Upper lobe of left lung (tissue), 6 donors: ENCODE measurements around the gene MSANTD3. TPM values are rescaled to one million over a fixed set of nuclear protein-coding genes. Genes with fewer than 3 reads are reported as not detected.
A peak's percentile ranks its signal among the peaks of the same experiment; 100 is the strongest.
"Not testable (repeated sequence)": the region's sequence is repeated elsewhere in the genome, so short reads cannot be mapped to it uniquely, and the experiment has no call there.

Experiments
- ATAC-seq, 2 donors: fragments of 200-7000 bp; cut with Tn5 transposase; one replicate each; pipeline ENCODE4 v1.9.1; 2022; ENCODE audit warnings: mild to moderate bottlenecking in 2 of 2, moderate library complexity in 2 of 2; ENCODE audit not compliant: low FRiP score in 2 of 2
- DNase-seq, 2 donors: peaks; one replicate each; pipeline ENCODE4 v3.0.0-alpha.2; 2019 to 2020
- H3K27ac ChIP-seq, 4 donors: fragments of 200-600 bp; sonication (generic); one replicate each; pipeline ENCODE4 v1.5.1; 2016 to 2019
- H3K27me3 ChIP-seq, 4 donors: fragments of 200-600 bp; sonication (generic); one replicate each; pipeline ENCODE4 v1.5.1; 2017 to 2019
- H3K36me3 ChIP-seq, 4 donors: fragments of 200-600 bp; sonication (generic); one replicate each; pipeline ENCODE4 v1.5.1; 2016 to 2019
- H3K4me1 ChIP-seq, 4 donors: fragments of 200-600 bp; sonication (generic); one replicate each; pipeline ENCODE4 v1.5.1; 2018 to 2019
- H3K4me3 ChIP-seq, 4 donors: fragments of 200-600 bp; sonication (generic); one replicate each; pipeline ENCODE4 v1.5.1; 2017 to 2019; ENCODE audit warnings: mild to moderate bottlenecking in 2 of 4, moderate library complexity in 1 of 4
- H3K9me3 ChIP-seq, 4 donors: fragments of 200-600 bp; sonication (generic); one replicate each; pipeline ENCODE4 v1.5.1; 2018 to 2019
- EP300 ChIP-seq, 4 donors: sonication (generic); formaldehyde crosslinking; IDR thresholded peaks; one replicate each; pipeline ENCODE4 v1.5.1; 2017; ENCODE audit warnings: antibody characterized with exemption in 4 of 4, control low read depth in 2 of 4
- POLR2A ChIP-seq, 4 donors: fragments of 450-650 bp; IDR thresholded peaks; one replicate each; pipeline ENCODE4 v1.5.1; 2016 to 2017; ENCODE audit warnings: antibody characterized with exemption in 4 of 4, mild to moderate bottlenecking in 2 of 4
- POLR2AphosphoS5 ChIP-seq, 2 donors: sonication (generic); formaldehyde crosslinking; IDR thresholded peaks; one replicate each; pipeline ENCODE4 v1.5.1; 2017; ENCODE audit warnings: antibody characterized with exemption in 2 of 2
- WGBS, 2 donors: methylation state at CpG; one replicate each; pipeline ENCODE4 v1.1.5; 2017 to 2018; 5-methylcytosine and 5-hydroxymethylcytosine counted together
- total RNA-seq, 6 donors: library from RNA; depleted of rRNA in 4 of 6; stranded (reverse); fragments of >200 nt in 4 of 6; gene quantifications; one replicate each; pipeline versions ENCODE4 v1.1.0 to v1.2.1, GENCODE V29; 2016 to 2021
- TF ChIP-seq, protein P1 (sequence below), 6 experiments: fragments of 450-650 bp in 4 of 6; fragments of 200-600 bp in 2 of 6; sonication (generic) in 2 of 6; IDR thresholded peaks; one replicate each; pipeline ENCODE4 v1.5.1; 2016 to 2019; ENCODE audit warnings: antibody characterized with exemption in 6 of 6
- donor health status: DM: no; HTN: no; CAD: no; lungs with moderate emphysema.
- donor health status: DM: no; HTN: yes; CAD: no; lungs with severe emphysema.

The MSANTD3 gene
- total RNA-seq, 6 donors from 2014 or later: 13.6 to 28.3 (median 23.0) TPM

DNA sequence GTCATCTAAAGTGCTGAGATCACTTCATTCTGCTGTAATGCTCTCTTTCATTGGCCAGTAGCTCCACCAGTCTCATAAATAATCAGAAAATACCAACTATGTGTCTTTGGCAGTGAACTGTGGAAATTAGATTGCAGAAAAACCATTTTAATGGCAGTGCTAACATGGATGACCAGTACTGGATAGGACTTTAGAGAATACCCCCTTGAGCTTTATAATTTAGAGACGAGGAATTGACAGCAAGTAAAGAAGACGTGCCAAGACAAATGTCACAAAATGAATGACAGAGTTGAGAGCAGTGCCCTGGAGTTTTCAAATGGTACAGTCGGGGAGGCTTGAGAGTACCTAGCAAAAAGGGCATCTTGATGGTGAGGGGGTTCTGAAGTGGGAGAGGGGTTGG lies 5.8 kb downstream of the MSANTD3 start:
- no peak for ATAC-seq
- H3K4me1 ChIP-seq: peaks cover 8 to 21% (median 17%) of the 10 kb centered on the region in 4 donors
- H3K27ac ChIP-seq: no peak overlapping the region

DNA sequence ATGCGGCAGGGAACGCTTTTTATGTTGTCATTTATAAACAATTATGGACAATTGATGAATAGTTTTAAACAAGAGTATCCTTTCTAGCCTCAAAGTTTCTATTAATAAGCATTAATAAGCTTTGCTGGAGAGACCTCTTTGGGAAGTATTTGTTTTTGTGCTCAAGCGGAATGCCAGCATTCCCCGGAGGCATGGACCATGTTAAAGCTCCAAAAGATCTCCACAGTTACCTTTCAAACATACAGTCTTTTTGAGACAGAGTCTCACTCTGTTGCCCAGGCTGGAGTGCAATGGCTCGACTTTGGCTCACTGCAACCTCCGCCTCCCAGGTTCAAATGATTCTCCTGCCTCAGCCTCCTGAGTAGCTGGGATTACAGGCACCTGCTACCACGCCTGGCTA lies 9.6 kb downstream of the MSANTD3 start:
- Histone ChIP-seq H3K4me3 (no peak overlapping the region), H3K27me3 (no peaks in the 10 kb centered on the region), H3K27ac (no peak overlapping the region), H3K36me3 (no peaks in the 10 kb centered on the region), H3K4me1 (peaks cover 0 to 4% (median 0%) of the 10 kb centered on the region in 4 donors), H3K9me3 (no peaks in the 10 kb centered on the region)
- no peak for TF ChIP-seq EP300 (IDR thresholded peaks at IDR 0.05)
- TF ChIP-seq, protein P1, sequence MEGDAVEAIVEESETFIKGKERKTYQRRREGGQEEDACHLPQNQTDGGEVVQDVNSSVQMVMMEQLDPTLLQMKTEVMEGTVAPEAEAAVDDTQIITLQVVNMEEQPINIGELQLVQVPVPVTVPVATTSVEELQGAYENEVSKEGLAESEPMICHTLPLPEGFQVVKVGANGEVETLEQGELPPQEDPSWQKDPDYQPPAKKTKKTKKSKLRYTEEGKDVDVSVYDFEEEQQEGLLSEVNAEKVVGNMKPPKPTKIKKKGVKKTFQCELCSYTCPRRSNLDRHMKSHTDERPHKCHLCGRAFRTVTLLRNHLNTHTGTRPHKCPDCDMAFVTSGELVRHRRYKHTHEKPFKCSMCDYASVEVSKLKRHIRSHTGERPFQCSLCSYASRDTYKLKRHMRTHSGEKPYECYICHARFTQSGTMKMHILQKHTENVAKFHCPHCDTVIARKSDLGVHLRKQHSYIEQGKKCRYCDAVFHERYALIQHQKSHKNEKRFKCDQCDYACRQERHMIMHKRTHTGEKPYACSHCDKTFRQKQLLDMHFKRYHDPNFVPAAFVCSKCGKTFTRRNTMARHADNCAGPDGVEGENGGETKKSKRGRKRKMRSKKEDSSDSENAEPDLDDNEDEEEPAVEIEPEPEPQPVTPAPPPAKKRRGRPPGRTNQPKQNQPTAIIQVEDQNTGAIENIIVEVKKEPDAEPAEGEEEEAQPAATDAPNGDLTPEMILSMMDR (IDR thresholded peaks at IDR 0.05): no peak
- TF ChIP-seq POLR2A (IDR thresholded peaks at IDR 0.05): no peak
- no peak for TF ChIP-seq POLR2AphosphoS5 (IDR thresholded peaks at IDR 0.05)
- no peak for ATAC-seq
- DNase-seq: no peak
- WGBS, 2 donors: 76 to 78% methylated on average over 7 of the region's 7 CpGs

More for the DNA sequence above, 5.8 kb downstream of the MSANTD3 start:
- TF ChIP-seq POLR2AphosphoS5 (IDR thresholded peaks at IDR 0.05) (no peak), POLR2A (IDR thresholded peaks at IDR 0.05) (no peak), EP300 (IDR thresholded peaks at IDR 0.05) (no peak)
- TF ChIP-seq, protein P1 (IDR thresholded peaks at IDR 0.05): no peak
- Histone ChIP-seq H3K4me3 (no peak overlapping the region), H3K27me3 (no peaks in the 10 kb centered on the region), H3K36me3 (no peaks in the 10 kb centered on the region), H3K9me3 (no peaks in the 10 kb centered on the region)
- WGBS, 2 donors: 94 to 97% methylated on average over 3 of the region's 3 CpGs
- DNase-seq: no peak

DNA sequence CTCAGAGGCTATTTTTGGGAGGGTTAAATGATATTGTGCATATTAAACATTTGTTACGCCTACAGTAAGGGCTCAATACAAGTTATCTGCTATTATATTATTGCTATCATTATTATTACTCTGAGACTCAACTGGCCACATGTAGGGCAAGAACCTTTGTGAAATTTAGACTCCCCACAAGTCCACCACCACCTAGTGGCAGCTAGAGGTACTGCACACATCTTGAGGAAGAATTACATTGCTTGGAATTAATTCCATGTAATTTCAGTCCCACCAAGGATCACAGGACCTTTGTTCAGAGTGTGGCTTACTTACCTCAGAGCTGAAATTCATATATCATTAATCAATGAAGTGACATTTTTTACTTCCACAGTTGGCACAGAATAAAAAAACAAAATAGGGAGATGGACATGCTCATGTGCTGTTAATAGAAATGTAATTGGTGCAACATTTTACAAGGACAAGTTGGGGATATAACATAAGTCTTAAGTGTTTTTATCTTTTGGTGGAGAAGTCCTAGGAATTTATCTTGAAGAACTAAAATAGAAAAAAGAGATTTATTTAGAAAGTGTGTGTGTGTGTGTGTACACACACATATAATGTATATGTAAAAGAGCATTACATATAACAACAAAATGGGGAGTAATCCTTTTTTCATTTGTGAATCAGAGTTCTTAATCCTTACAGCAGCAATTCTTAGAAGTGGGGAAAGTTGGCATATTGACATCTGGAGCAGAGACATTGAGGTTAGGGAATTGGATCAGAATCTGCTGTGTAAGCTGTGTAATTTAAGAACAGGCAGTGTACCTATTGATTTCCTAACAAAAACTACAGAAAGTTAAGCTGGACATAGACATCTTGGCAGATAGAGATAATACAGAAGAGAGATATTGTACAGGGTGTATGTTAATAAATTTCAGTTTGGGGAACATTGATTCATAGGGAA lies 11.2 kb downstream of the MSANTD3 start:
- 78 to 95% methylated on average over 1 of the region's 1 CpG for WGBS, 2 donors
- TF ChIP-seq, protein P1 (IDR thresholded peaks at IDR 0.05): peak; percentile 81 to 89 (median 86)
- no peak for TF ChIP-seq EP300 (IDR thresholded peaks at IDR 0.05)
- ATAC-seq (peak; percentile 82 to 87), DNase-seq (peak in 1 of 2 donors; percentile 53)
- no peaks in the 10 kb centered on the region for H3K27me3 ChIP-seq
- peaks cover 0 to 4% (median 0%) of the 10 kb centered on the region in 4 donors for H3K4me1 ChIP-seq
- peaks cover 0 to 6% (median 0%) of the 10 kb centered on the region in 4 donors for H3K36me3 ChIP-seq
- H3K27ac ChIP-seq: no peak overlapping the region
- H3K4me3 ChIP-seq: no peak overlapping the region
- H3K9me3 ChIP-seq: no peaks in the 10 kb centered on the region

DNA sequence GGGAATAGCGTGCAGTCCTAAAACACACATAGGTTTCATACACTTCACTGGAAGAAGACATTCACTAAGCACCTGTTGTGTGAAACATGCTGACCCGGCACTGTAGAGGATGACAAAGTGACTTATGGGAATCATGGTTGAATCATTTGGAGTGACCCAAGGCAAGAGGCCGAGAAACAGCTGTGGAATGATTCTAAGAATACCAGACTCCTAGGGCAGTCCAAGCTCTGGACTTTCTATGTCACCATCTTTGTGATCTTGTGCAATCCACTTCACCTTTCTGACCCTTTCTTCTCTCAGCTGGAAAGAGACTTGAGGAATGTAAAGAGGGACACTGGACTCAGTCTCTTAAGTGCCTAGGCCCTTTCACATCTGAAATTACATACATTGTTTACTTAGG lies 13.1 kb downstream of the MSANTD3 start:
- H3K4me3 ChIP-seq: no peak overlapping the region
- H3K36me3 ChIP-seq: peaks cover 0 to 12% (median 0%) of the 10 kb centered on the region in 4 donors
- no peaks in the 10 kb centered on the region for H3K27me3 ChIP-seq
- TF ChIP-seq POLR2AphosphoS5 (IDR thresholded peaks at IDR 0.05): peak in 1 of 2 donors; percentile 56
- no peak for TF ChIP-seq EP300 (IDR thresholded peaks at IDR 0.05)
- H3K9me3 ChIP-seq: no peaks in the 10 kb centered on the region
- H3K4me1 ChIP-seq: peaks cover 0 to 10% (median 5%) of the 10 kb centered on the region in 4 donors
- 66 to 70% methylated on average over 3 of the region's 3 CpGs for WGBS, 2 donors
- DNase-seq (peak in 1 of 2 donors; percentile 34), ATAC-seq (peak; percentile 51 to 67)
- peak overlapping the region in 1 of 4 donors; percentile 2 for H3K27ac ChIP-seq

DNA sequence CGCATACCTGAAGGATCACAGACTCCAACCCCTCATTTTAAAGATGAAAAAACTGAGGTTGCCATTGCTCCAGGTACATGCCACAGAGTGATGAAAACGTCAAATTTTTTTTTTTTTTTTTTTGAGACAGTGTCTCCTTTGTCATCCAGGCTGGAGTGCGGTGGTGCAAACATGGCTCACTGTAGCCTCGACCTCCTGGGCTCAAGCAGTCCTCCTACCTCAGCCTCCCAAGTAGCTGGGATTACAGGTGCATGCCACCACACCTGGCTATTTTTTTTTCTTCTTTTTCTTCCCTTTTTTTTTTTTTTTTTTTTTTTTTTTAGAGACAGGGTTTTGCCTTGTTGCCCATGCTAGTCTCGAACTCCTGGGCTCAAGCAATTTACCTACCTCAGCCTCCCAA lies 13.5 kb downstream of the MSANTD3 start:
- H3K4me1 ChIP-seq, H3K27me3 ChIP-seq, H3K9me3 ChIP-seq, H3K4me3 ChIP-seq, DNase-seq, H3K27ac ChIP-seq, ATAC-seq: not testable (repeated sequence)
- 61 to 74% methylated on average over 5 of the region's 5 CpGs for WGBS, 2 donors
- H3K36me3 ChIP-seq: peaks cover 0 to 12% (median 0%) of the 10 kb centered on the region in 4 donors
